MCF 10A (cell line): Measurements from ENCODE around the gene DPEP1. TPM values are rescaled to one million over a fixed set of nuclear protein-coding genes. Genes with fewer than 3 reads are reported as not detected.

ENCODE experiments used
- BruUV-seq: library from RNA; stranded (reverse); fragments of 400-500 nt; replicated peaks from 2 replicates; lab custom pipeline; 2021; lab: Mats Ljungman, UMichigan
- CTCF ChIA-PET: fragments of 300-600 bp; sonication (Branson Sonifier 250); formaldehyde crosslinking; extraction: SDS; loops from one replicate; lab custom pipeline; 2021; ENCODE audit warnings: antibody characterized with exemption, inconsistent platforms; lab: Yijun Ruan, JAX
- POLR2A ChIA-PET: fragments of 300-600, 350-650 bp; sonication (Branson Sonifier 250); formaldehyde crosslinking; extraction: SDS; loops from one replicate; lab custom pipeline; 2020; ENCODE audit warnings: antibody characterized with exemption, inconsistent platforms; lab: Yijun Ruan, JAX
- DNase-seq: peaks from one replicate; pipeline ENCODE4 v3.0.0-alpha.2; 2018; ENCODE audit not compliant: unreplicated experiment
- H3K27ac Mint-ChIP-seq: one replicate; pipeline ENCODE4 v1.8.0; 2022; ENCODE audit warnings: mild to moderate bottlenecking, low read depth, mixed read lengths; ENCODE audit not compliant: unreplicated experiment
- H3K27me3 Mint-ChIP-seq: one replicate; pipeline ENCODE4 v1.8.0; 2022; ENCODE audit warnings: mixed read lengths; ENCODE audit not compliant: insufficient read depth, unreplicated experiment
- H3K36me3 Mint-ChIP-seq: one replicate; pipeline ENCODE4 v1.8.0; 2022; ENCODE audit warnings: mild to moderate bottlenecking, moderate library complexity, mixed read lengths; ENCODE audit not compliant: insufficient read depth, unreplicated experiment
- H3K4me1 Mint-ChIP-seq: one replicate; pipeline ENCODE4 v1.8.0; 2022; ENCODE audit warnings: mixed read lengths; ENCODE audit not compliant: insufficient read depth, unreplicated experiment
- H3K4me3 Mint-ChIP-seq: one replicate; pipeline ENCODE4 v1.8.0; 2022; ENCODE audit warnings: mild to moderate bottlenecking, moderate library complexity, mixed read lengths; ENCODE audit not compliant: unreplicated experiment
- H3K9me3 Mint-ChIP-seq: one replicate; pipeline ENCODE4 v1.8.0; 2022; ENCODE audit warnings: mixed read lengths; ENCODE audit not compliant: unreplicated experiment
- CTCF ChIP-seq: fragments of 200-600 bp; IDR thresholded peaks from one replicate; pipeline ENCODE4 v1.8.0; 2022; ENCODE audit warnings: antibody characterized with exemption, mild to moderate bottlenecking; ENCODE audit not compliant: unreplicated experiment
- intact Hi-C: fragments of 100-400 bp; cut with micrococcal nuclease; formaldehyde crosslinking; loops from 2 replicates; pipeline ENCODE4 v1.14.1; 2022
- total RNA-seq: library from RNA; stranded (reverse); gene quantifications from 2 replicates; pipeline ENCODE4 v1.2.3, GENCODE V29; 2022

The DPEP1 gene
- total RNA-seq, 1 experiment from 2014 or later, result 0.82 TPM

- Mint-ChIP-seq H3K36me3 (peaks cover 7% of the 10 kb centered on the region), H3K4me1 (no peaks in the 10 kb centered on the region), H3K27me3 (no peaks in the 10 kb centered on the region), H3K9me3 (no peaks in the 10 kb centered on the region), H3K27ac (no peak overlapping the region), H3K4me3 (no peak overlapping the region)
- CTCF ChIA-PET, result interaction anchor here (0.6 kb wide), 1 partner anchor 46 kb away, joined by 3 read pairs; no protein-coding TSS in a partner anchor
- TF ChIP-seq CTCF, result no peak
- BruUV-seq, result no TSS peak
- DNase-seq, result no peak
- intact Hi-C loops, result no loop called here
- POLR2A ChIA-PET, result interaction anchor here (1.2 to 2.2 kb wide), 2 partner anchors 12 to 23 kb away, joined by 3 to 4 read pairs; no protein-coding TSS in a partner anchor
Measured at GRCh38 chr16:89589241-89589926, 24.1 kb upstream of the DPEP1 start.

- TF ChIP-seq CTCF, result no peak
- no peak for DNase-seq
- no peaks in the 10 kb centered on the region for H3K4me1 Mint-ChIP-seq
- H3K4me3 Mint-ChIP-seq, result no peak overlapping the region
- peaks cover 6% of the 10 kb centered on the region for H3K36me3 Mint-ChIP-seq
- no peak overlapping the region for H3K27ac Mint-ChIP-seq
- ChIA-PET POLR2A (no interaction called here), CTCF (no interaction called here)
- intact Hi-C loops, result no loop called here
- no TSS peak for BruUV-seq
- H3K9me3 Mint-ChIP-seq, result no peaks in the 10 kb centered on the region
- H3K27me3 Mint-ChIP-seq, result no peaks in the 10 kb centered on the region
Measured at GRCh38 chr16:89593841-89594240, 19.6 kb upstream of the DPEP1 start.

- no peak overlapping the region for H3K4me3 Mint-ChIP-seq
- TF ChIP-seq CTCF, result no peak
- no peak overlapping the region for H3K27ac Mint-ChIP-seq
- BruUV-seq, result no TSS peak
- intact Hi-C loops, result no loop called here
- H3K36me3 Mint-ChIP-seq, result peaks cover 6% of the 10 kb centered on the region
- H3K4me1 Mint-ChIP-seq, result no peaks in the 10 kb centered on the region
- H3K27me3 Mint-ChIP-seq, result no peaks in the 10 kb centered on the region
- ChIA-PET POLR2A (interaction anchor here (1.7 kb wide), 1 partner anchor 63 kb away, joined by 3 read pairs; no protein-coding TSS in a partner anchor), CTCF (no interaction called here)
- no peaks in the 10 kb centered on the region for H3K9me3 Mint-ChIP-seq
- no peak for DNase-seq
Measured at GRCh38 chr16:89595330-89596060, 17.9 kb upstream of the DPEP1 start.

GRCh38 chr16:89596061-89596689, 17.3 kb upstream of the DPEP1 start:
- POLR2A ChIA-PET, result interaction anchor here (0.6 to 1.7 kb wide), 2 partner anchors 15 to 62 kb away, joined by 3 read pairs; no protein-coding TSS in a partner anchor

More at GRCh38 chr16:89596061-89596689, 17.3 kb upstream of the DPEP1 start:
- BruUV-seq, result no TSS peak
- Mint-ChIP-seq H3K4me1 (no peaks in the 10 kb centered on the region), H3K36me3 (peaks cover 6% of the 10 kb centered on the region), H3K4me3 (no peak overlapping the region), H3K27me3 (no peaks in the 10 kb centered on the region), H3K27ac (no peak overlapping the region), H3K9me3 (no peaks in the 10 kb centered on the region)
- TF ChIP-seq CTCF, result no peak
- intact Hi-C loops, result no loop called here
- no peak for DNase-seq
- CTCF ChIA-PET, result interaction anchor here (0.6 kb wide), 1 partner anchor 79 kb away, joined by 6 read pairs; no protein-coding TSS in a partner anchor
